ENCODE results near the gene CCDC188. TPM values are rescaled to one million over a fixed set of nuclear protein-coding genes. Genes with fewer than 3 reads are reported as not detected.

The CCDC188 gene
- total and polyA plus RNA-seq, 10 of the 15 experiments (the other 5 are each of a cell fraction or from before 2014, with no cell fraction given), result not detected

GRCh38 chr22:20155330-20156041 lies 4.6 kb upstream of the CCDC188 start:
- in situ Hi-C loops (cut with MboI), result loop anchor here (10.0 kb wide), 2 partner anchors 109 to 139 kb away; partner anchors contain the start of gene RTN4R
- FAIRE-seq, result no peak
- CTCF ChIA-PET, result no interaction called here
- WGBS (ENCODE audit: insufficient coverage, insufficient replicate concordance, low lambda C conversion rate, missing lambda C conversion rate), result 34% methylated on average over 27 of the region's 30 CpGs
- POLR2A ChIA-PET, result no interaction called here
- Histone ChIP-seq H3K27me3 (replicated peaks in 1 of 2; ENCODE audit: control insufficient read depth in 2 of 2, insufficient read depth in 2 of 2, low read length in 1 of 2) (peaks cover 1 to 2% of the 10 kb centered on the region in 2 experiments; a peak in 3 of 4 replicates), H3K36me3 (ENCODE audit: control insufficient read depth in 2 of 2, insufficient read depth in 2 of 2, low read length in 1 of 2) (no peaks in the 10 kb centered on the region), H2AFZ (ENCODE audit: control insufficient read depth, low read depth, low read length) (no peak overlapping the region), H3K4me2 (ENCODE audit: control insufficient read depth, insufficient read depth) (no peak overlapping the region), H3K9me3 (replicated peaks; ENCODE audit: control insufficient read depth, insufficient read depth, low read length) (no peaks in the 10 kb centered on the region), H3K79me2 (ENCODE audit: control insufficient read depth, insufficient read depth, low read length) (no peaks in the 10 kb centered on the region), H3K9ac (ENCODE audit: control insufficient read depth, insufficient read depth, low read length) (no peak overlapping the region), H4K20me1 (ENCODE audit: control insufficient read depth, insufficient read depth) (no peaks in the 10 kb centered on the region), H3K4me3 (no peak overlapping the region), H3K4me1 (ENCODE audit: control insufficient read depth, insufficient read depth, low read length) (no peaks in the 10 kb centered on the region), H3K27ac (ENCODE audit: control insufficient read depth, insufficient read depth) (no peak overlapping the region)
- RAD21 ChIA-PET (ENCODE audit: unreplicated experiment), result no interaction called here
- no peak for TF ChIP-seq NKRF (conservative IDR thresholded peaks at IDR 0.05)
- TF ChIP-seq BCL11A (IDR thresholded peaks at IDR 0.05; ENCODE audit: low read depth, low read length), result no peak
- no peak for TF ChIP-seq SREBF1 (IDR thresholded peaks at IDR 0.05; ENCODE audit: low read length)
- no peak for TF ChIP-seq ZBTB40 (IDR thresholded peaks at IDR 0.05; ENCODE audit: borderline replicate concordance)
- TF ChIP-seq NRF1 (conservative IDR thresholded peaks at IDR 0.05; ENCODE audit: low read depth, low read length), result no peak
- TF ChIP-seq JUND (IDR thresholded peaks at IDR 0.05; ENCODE audit: low read depth, low read length), result no peak
- TF ChIP-seq RUNX3 (IDR thresholded peaks at IDR 0.05; ENCODE audit: low read length), result no peak
- intact Hi-C loops (cut with micrococcal nuclease; ENCODE audit: unreplicated experiment), result loop anchor here (5.0 kb wide), 4 partner anchors 82 to 342 kb away; partner anchors contain the start of genes KLHL22 and RTN4R
- ATAC-seq, result no peak
- BruUV-seq (replicated peaks), result no TSS peak
- no peak for DNase-seq (ENCODE audit: low read depth, low spot score)
- SMC1A ChIA-PET (ENCODE audit: uncharacterized antibody, unreplicated experiment), result no interaction called here

Data from GM12878 (cell line).